ENCODE measurements around the gene C10orf88. TPM values are rescaled to one million over a fixed set of nuclear protein-coding genes. Genes with fewer than 3 reads are reported as not detected.

Gene C10orf88
- total and polyA plus RNA-seq, 3 donors from 2014 or later: 18.5 to 50.8 (median 20.6) TPM

Other genes with a start within 250 kb of the C10orf88 start
- 1 to 10 TPM; 1.5 to 2.0 TPM for gene CUZD1, start 108.4 kb downstream of the C10orf88 start, total RNA-seq
- gene CUZD1, start 108.4 kb downstream of the C10orf88 start, polyA plus RNA-seq (ENCODE audit: insufficient read depth, low read depth, low replicate concordance): 1.9 TPM
- gene FAM24B, start 74.6 kb downstream of the C10orf88 start, total RNA-seq: 10 to 100 TPM; 12.6 to 18.3 TPM
- 12.1 TPM for gene FAM24B, start 74.6 kb downstream of the C10orf88 start, polyA plus RNA-seq (ENCODE audit: insufficient read depth, low read depth, low replicate concordance)
- gene FAM24A, start 43.6 kb downstream of the C10orf88 start, total RNA-seq: 1 to 10 TPM; 6.1 to 7.6 TPM
- gene FAM24A, start 43.6 kb downstream of the C10orf88 start, polyA plus RNA-seq (ENCODE audit: insufficient read depth, low read depth, low replicate concordance): 27.2 TPM
- 10 to 100 TPM; 12.1 to 19.1 TPM for gene PSTK, start 26.2 kb upstream of the C10orf88 start, total RNA-seq
- gene PSTK, start 26.2 kb upstream of the C10orf88 start, polyA plus RNA-seq (ENCODE audit: insufficient read depth, low read depth, low replicate concordance): 15.7 TPM
- gene IKZF5, start 54.6 kb upstream of the C10orf88 start, total RNA-seq: 10 to 100 TPM; 18.8 to 21.4 TPM
- gene IKZF5, start 54.6 kb upstream of the C10orf88 start, polyA plus RNA-seq (ENCODE audit: insufficient read depth, low read depth, low replicate concordance): 21.4 TPM
- 10 to 100 TPM; 17.3 to 19.1 TPM for gene ACADSB, start 54.8 kb upstream of the C10orf88 start, total RNA-seq
- gene ACADSB, start 54.8 kb upstream of the C10orf88 start, polyA plus RNA-seq (ENCODE audit: insufficient read depth, low read depth, low replicate concordance): 19.3 TPM
- gene HMX3, start 181.7 kb upstream of the C10orf88 start, total RNA-seq: under 1 TPM; 0.25 to 0.55 TPM
- not detected for gene HMX3, start 181.7 kb upstream of the C10orf88 start, polyA plus RNA-seq (ENCODE audit: insufficient read depth, low read depth, low replicate concordance)
- gene HMX2, start 193.9 kb upstream of the C10orf88 start, total RNA-seq: under 1 TPM; 0.19 to 0.47 TPM
- gene HMX2, start 193.9 kb upstream of the C10orf88 start, polyA plus RNA-seq (ENCODE audit: insufficient read depth, low read depth, low replicate concordance): not detected
- 10 to 100 TPM; 78.7 to 96.0 TPM for gene BUB3, start 200.2 kb upstream of the C10orf88 start, total RNA-seq
- 148 TPM for gene BUB3, start 200.2 kb upstream of the C10orf88 start, polyA plus RNA-seq (ENCODE audit: insufficient read depth, low read depth, low replicate concordance)

All from testis (tissue), 3 donors.